Measurements from ENCODE around the gene CCSER1.

GRCh38 chr4:90745176-90745575 is 618.0 kb downstream of the CCSER1 start:
- TF ChIP-seq CTCF (IDR thresholded peaks at IDR 0.05; ENCODE audit: low read depth, low read length, missing input control) (no peak), REST (IDR thresholded peaks at IDR 0.05) (no peak), EGR1 (IDR thresholded peaks at IDR 0.05; ENCODE audit: low read depth in 2 of 2) (no peak), MAX (IDR thresholded peaks at IDR 0.05) (no peak)

Measured in liver (tissue), 3 donors.